ENCODE data around the gene SETD6. TPM values are rescaled to one million over a fixed set of nuclear protein-coding genes. Genes with fewer than 3 reads are reported as not detected.

Gene SETD6
- total and polyA plus RNA-seq, 9 of the 15 experiments (the other 6 are each of a cell fraction or from before 2014, with no cell fraction given) = 9.2 to 40.9 (median 19.8) TPM

DNA sequence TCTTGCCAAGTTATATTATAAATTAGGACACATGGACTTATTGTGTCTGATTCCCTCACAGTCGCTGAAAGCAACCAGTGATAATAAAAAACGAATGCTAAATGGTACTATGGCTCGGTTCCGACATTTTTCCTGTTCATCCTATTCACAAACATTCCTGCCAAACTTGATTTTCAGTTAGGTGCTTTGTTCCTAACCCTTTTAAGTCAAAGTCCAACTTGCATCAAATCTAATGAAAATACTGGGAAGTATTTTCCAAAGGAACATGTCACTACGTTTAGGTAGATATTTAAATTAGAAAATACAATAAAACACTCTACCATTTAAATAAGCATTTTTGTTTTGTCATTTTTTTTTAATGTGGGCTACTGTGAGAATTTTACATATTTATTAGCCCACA, 21.0 kb downstream of the SETD6 start:
- no TSS peak for BruUV-seq (replicated peaks)

More for the DNA sequence above, 21.0 kb downstream of the SETD6 start:
- in situ Hi-C loops (cut with MboI) (no loop called here), intact Hi-C loops (cut with micrococcal nuclease) (no loop called here)
- no peak overlapping the region for H2AFZ ChIP-seq (ENCODE audit: low read depth, low read length)
- no peaks in the 10 kb centered on the region for H3K4me1 ChIP-seq (replicated peaks in 1 of 2; ENCODE audit: control insufficient read depth in 2 of 2, insufficient read depth in 2 of 2, low read length in 2 of 2)
- H3K36me3 ChIP-seq (ENCODE audit: control insufficient read depth, insufficient read depth, low read length) = peaks cover 93% of the 10 kb centered on the region
- no peaks in the 10 kb centered on the region for H3K9me1 ChIP-seq (ENCODE audit: control insufficient read depth, insufficient read depth, low read length)
- no peak overlapping the region for H3K4me2 ChIP-seq (ENCODE audit: insufficient read depth, low read length)
- H3K9me3 ChIP-seq (replicated peaks; ENCODE audit: control insufficient read depth, insufficient read depth, low read depth, low read length) = no peaks in the 10 kb centered on the region
- WGBS (ENCODE audit: insufficient coverage, low coverage, missing lambda C conversion rate) = 94% methylated on average over 5 of the region's 5 CpGs
- no peak overlapping the region for H3K4me3 ChIP-seq
- DNase-seq (ENCODE audit: extremely low read depth in 1 of 4, low spot score in 3 of 4) (no peak), ATAC-seq (no peak), FAIRE-seq (no peak)
- ChIA-PET CTCF (ENCODE audit: low intra/inter-chr PET ratio) (no interaction called here), POLR2A (interaction anchor here (1.2 kb wide), 2 partner anchors 11 to 12 kb away, joined by 3 to 4 read pairs; no protein-coding TSS in a partner anchor)
- no peak overlapping the region for H3K9ac ChIP-seq (ENCODE audit: insufficient read depth in 1 of 2, low read depth in 2 of 2, low read length in 2 of 2)
- H3K27ac ChIP-seq (ENCODE audit: extremely low read depth, low read depth, low read length) = no peak overlapping the region
- TF ChIP-seq MEF2D (tag; conservative IDR thresholded peaks at IDR 0.05; ENCODE audit: low read depth) = no peak
- no peak for TF ChIP-seq ZNF133 (CRISPR knock-in tag; IDR thresholded peaks at IDR 0.05)
- no peak for TF ChIP-seq PTRF (tag; IDR thresholded peaks at IDR 0.05)
- TF ChIP-seq ZNF655 (CRISPR knock-in tag; IDR thresholded peaks at IDR 0.05) = no peak
- no peak for TF ChIP-seq ZNF785 (CRISPR knock-in tag; IDR thresholded peaks at IDR 0.05)
- no peak for TF ChIP-seq TGIF2 (CRISPR knock-in tag; IDR thresholded peaks at IDR 0.05)
- TF ChIP-seq ZNF134 (CRISPR knock-in tag; conservative IDR thresholded peaks at IDR 0.05) = no peak
- TF ChIP-seq PHTF2 (CRISPR knock-in tag; IDR thresholded peaks at IDR 0.05) = no peak
- no peak for TF ChIP-seq ZNF316 (IDR thresholded peaks at IDR 0.05)
- no peak for TF ChIP-seq TAF1 (IDR thresholded peaks at IDR 0.05; ENCODE audit: control insufficient read depth, extremely low read depth, insufficient read depth, low read length, severe bottlenecking)
- no peak for TF ChIP-seq BMI1 (IDR thresholded peaks at IDR 0.05; ENCODE audit: low read length)
- TF ChIP-seq RBM34 (IDR thresholded peaks at IDR 0.05; ENCODE audit: borderline replicate concordance, insufficient read depth, low read length) = no peak
- TF ChIP-seq, protein P1, sequence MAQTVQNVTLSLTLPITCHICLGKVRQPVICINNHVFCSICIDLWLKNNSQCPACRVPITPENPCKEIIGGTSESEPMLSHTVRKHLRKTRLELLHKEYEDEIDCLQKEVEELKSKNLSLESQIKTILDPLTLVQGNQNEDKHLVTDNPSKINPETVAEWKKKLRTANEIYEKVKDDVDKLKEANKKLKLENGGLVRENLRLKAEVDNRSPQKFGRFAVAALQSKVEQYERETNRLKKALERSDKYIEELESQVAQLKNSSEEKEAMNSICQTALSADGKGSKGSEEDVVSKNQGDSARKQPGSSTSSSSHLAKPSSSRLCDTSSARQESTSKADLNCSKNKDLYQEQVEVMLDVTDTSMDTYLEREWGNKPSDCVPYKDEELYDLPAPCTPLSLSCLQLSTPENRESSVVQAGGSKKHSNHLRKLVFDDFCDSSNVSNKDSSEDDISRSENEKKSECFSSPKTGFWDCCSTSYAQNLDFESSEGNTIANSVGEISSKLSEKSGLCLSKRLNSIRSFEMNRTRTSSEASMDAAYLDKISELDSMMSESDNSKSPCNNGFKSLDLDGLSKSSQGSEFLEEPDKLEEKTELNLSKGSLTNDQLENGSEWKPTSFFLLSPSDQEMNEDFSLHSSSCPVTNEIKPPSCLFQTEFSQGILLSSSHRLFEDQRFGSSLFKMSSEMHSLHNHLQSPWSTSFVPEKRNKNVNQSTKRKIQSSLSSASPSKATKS (CRISPR knock-in tag; IDR thresholded peaks at IDR 0.05) = no peak
- no peak for TF ChIP-seq ZNF408 (CRISPR knock-in tag; IDR thresholded peaks at IDR 0.05; ENCODE audit: low read depth)
- no peak for TF ChIP-seq ZC3H8 (IDR thresholded peaks at IDR 0.05)
- no peak for TF ChIP-seq SMAD2 (IDR thresholded peaks at IDR 0.05; ENCODE audit: low read depth, low read length)
- TF ChIP-seq SAFB2 (IDR thresholded peaks at IDR 0.05; ENCODE audit: borderline replicate concordance, low read depth, low read length, severe bottlenecking) = no peak
- TF ChIP-seq ID3 (CRISPR knock-in tag; IDR thresholded peaks at IDR 0.05) = no peak
- no peak for TF ChIP-seq ID3 (tag; IDR thresholded peaks at IDR 0.05)
- TF ChIP-seq ZKSCAN3 (CRISPR knock-in tag; IDR thresholded peaks at IDR 0.05) = no peak
- H3K79me2 ChIP-seq (ENCODE audit: control insufficient read depth, insufficient read depth, low read length) = 0 out of 3 replicates have a peak, but pooled peaks cover 4% of the 10 kb centered on the region
- no peaks in the 10 kb centered on the region for H4K20me1 ChIP-seq (replicated peaks; ENCODE audit: control insufficient read depth, insufficient read depth, low read length)
- no peaks in the 10 kb centered on the region for H3K27me3 ChIP-seq (ENCODE audit: control insufficient read depth in 2 of 2, insufficient read depth in 2 of 2, low read length in 2 of 2)
